NCI-H69 (cell line): ENCODE results near the gene DAW1.
A peak's percentile ranks its signal among the peaks of the same experiment; 100 is the strongest.

Experiments
- DNase-seq: peaks from one replicate; lab custom pipeline; 2025; lab: John Stamatoyannopoulos, UW

The DAW1 gene

DNA sequence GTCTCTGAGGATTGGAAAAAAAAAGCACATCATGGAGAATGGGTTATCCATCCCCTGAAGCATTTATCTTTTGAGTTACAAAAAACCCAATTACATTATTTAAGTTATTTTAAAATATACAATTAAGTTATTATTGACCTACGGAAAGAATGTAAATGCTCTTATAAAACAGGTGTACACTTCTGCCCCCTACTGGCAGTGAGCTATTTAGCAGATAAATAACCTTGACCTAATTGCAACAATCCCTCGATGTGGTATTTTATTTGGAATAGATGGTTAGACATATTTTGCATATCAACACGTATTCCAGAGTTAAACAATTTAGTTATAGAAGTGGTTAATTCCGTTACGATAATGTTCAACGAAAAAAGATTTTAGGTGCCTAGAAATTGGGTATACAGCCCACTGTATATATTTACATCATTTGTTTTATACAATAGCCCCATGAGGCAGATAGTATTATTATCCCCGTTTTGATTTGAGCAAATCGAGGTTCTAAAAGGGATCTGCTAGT is 9.1 kb upstream of the DAW1 start:
- DNase-seq = peak; percentile 20

DNA sequence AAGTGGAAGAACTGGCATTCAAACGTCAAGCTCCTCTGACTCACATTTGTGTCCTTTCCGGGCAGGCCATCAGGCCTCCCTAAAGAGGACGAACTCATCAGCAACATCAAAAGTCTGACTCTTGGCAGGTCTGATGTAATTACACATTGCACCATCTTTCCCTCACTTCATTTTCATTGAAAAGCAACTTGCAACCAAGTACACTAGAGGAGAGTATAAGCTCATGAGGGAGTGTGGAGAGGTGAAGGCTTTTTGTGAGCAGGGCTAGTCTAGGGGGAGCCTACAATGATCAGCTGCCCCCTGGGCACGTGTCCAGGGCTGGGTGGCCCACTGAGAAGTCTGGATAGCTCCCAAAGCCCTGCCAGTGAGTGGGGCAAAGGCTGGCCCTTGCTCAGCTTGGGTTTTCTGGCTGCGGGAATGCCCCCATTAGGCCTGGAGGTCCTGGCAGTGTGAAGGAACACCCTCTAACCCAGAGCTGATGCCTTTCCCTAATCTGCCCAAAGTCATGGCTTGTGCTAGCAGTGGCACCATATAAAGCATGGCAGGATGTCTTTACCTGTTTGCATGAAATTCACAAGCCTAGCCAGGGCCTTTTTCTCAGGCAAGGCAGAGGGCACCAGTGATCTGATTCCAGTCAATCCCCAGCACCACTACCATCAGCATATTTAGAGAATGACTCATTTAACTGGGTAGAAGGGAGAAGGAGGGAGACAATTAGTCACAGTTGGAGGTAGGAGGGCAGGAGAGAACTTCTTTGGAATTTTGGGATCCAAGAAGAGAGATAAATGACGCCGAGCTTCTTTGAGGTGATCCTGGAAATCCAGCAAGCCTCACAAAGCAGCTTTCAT is 8.5 kb upstream of the DAW1 start:
- peak; percentile 0 for DNase-seq

- DNase-seq = no peak
Observed at GRCh38 chr2:227864161-227864756, 7.2 kb upstream of the DAW1 start.

GRCh38 chr2:227865291-227865690 is 6.1 kb upstream of the DAW1 start:
- DNase-seq = no peak

DNA sequence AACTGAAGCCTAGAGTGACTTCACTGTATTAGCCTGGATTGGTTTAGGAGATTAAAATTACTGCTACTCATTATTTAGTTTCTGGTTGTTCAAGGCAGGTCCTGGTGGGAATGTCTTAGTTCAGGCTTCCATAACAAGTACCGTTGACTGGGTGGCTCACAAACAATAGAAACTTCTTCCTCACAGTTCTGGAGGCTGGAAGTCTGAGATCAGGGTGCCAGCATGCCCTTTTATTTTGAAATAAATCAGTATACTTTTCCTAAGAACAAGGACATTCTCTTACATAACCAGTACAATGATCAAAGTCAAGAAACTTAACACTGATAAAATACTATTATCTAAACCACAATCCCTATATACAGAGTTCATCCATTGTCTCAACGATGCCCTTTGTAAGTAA is 4.0 kb upstream of the DAW1 start:
- no peak for DNase-seq

- DNase-seq = no peak
Observed at GRCh38 chr2:227870710-227871374, 589 bp upstream of the DAW1 start.

GRCh38 chr2:227872676-227873075 is 1.2 kb downstream of the DAW1 start:
- no peak for DNase-seq

- DNase-seq = no peak
Observed at GRCh38 chr2:227876300-227876801, 4.9 kb downstream of the DAW1 start.

GRCh38 chr2:227877421-227878310 is 6.2 kb downstream of the DAW1 start:
- DNase-seq = no peak

GRCh38 chr2:227880460-227880859 is 9.0 kb downstream of the DAW1 start:
- DNase-seq = no peak

DNA sequence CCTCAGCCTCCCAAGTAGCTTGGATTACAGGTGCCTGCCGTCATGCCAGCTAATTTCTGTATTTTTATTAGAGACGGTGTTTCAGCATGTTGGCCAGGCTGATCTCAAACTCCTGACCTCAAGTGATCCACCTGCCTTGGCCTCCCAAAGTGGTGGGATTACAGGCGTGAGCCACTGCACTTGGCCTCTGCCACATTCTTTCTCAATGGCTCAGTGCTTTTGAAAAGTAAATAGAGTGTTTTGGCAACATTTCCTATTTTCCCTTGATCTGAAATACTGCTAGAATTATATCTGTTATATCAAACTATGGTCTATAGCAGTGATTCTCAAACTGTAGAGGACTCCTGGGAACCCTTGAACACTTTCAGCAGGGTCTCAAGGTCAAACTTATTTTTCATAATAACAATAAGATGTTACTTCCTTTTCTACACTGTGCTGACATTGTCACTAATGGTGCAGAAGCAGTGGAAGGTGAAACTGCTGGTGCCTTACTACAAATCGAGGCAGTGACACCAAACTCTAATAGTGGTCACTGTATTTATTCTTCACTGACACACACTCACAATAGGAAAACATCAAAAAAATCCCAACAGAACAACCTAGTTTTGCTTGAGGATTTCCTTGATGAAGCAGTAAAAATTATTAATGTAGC is 10.6 kb downstream of the DAW1 start:
- DNase-seq = no peak

DNA sequence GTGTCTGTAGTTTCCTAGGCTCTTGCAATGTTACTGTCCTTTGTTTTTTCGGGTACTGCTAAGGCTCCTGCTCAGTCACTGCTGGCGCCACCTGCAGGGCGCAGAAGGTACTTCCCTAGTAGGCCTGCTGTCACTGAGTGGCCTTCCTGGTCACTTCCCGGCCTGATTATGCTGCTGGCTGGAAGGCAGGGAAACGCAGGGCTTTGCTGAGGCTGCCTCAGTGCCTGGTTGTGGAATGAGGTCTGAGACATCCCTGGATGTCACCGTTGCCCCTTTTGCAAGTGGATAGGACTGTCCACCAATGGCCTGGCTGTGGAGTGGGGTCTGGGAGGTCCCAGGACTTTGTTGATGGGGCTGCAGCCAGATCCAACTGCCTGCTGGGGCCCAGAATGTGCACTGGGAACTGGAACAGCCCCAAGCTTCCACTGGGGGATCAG is 13.1 kb downstream of the DAW1 start:
- peak; percentile 38 for DNase-seq

GRCh38 chr2:227886149-227886548 is 14.7 kb downstream of the DAW1 start:
- DNase-seq = no peak

DNA sequence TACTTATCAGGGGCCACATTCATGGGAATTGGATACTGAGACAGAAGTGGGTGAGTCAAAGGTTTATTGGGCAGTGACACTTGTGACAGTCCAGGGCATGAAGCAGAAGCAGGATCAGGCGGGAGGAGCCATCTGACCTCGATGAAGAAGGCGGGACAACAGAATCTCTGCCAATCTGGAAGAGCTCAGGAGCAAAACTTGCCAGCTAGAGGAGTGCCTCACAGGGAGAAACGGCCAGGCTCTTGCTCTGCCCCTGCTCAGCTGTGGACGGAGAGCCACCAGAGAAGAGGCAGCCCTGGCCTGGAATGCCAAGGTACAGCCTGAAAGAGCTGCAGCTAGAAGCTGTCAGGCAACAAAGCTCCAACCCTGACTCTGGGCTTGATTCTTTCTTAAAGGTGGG is 16.9 kb downstream of the DAW1 start:
- DNase-seq = no peak

- DNase-seq = no peak
Observed at GRCh38 chr2:227889336-227889735, 17.9 kb downstream of the DAW1 start.

- DNase-seq = peak; percentile 47
Observed at GRCh38 chr2:227890495-227891079, 19.2 kb downstream of the DAW1 start.

DNA sequence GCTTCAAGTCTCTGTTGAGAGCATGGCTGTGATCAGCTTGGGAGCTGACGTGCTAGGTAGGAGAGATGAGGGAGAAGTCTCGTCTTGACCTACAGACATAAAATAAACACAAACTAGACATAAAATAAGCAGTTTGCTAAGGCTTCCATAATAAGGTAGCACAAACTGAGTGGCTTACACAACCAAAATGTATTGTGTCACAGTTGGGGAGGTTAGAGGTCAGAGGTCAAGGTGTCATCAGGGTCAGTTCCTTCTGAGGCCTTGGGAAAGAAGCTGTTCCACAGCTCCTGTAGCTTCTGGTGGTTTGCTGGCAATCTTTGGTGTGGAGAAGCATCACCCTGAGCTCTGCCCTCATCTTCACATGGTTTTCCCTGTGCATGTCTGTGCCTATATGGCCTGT is 20.2 kb downstream of the DAW1 start:
- DNase-seq = no peak

DNA sequence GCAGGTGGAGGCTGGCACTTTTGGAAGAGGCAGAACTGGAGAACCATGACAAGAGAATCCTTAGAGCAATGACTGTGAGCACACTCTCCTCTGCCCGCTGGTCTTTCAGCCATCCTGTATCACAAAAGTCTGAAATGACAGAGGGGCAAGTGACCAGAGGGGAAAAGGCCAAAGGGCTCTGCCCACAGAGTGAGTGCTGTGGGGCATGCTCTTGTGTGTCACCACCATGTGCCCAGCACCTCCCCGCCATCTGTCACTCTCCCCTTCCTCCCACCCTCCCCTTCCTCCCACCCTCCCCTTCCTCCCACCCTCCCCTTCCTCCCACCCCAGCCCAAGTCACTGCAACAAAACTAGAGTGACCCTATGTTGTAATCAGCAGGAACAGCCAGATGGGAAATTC is 31.9 kb downstream of the DAW1 start:
- no peak for DNase-seq

GRCh38 chr2:227906991-227907390 is 35.6 kb downstream of the DAW1 start:
- no peak for DNase-seq

DNA sequence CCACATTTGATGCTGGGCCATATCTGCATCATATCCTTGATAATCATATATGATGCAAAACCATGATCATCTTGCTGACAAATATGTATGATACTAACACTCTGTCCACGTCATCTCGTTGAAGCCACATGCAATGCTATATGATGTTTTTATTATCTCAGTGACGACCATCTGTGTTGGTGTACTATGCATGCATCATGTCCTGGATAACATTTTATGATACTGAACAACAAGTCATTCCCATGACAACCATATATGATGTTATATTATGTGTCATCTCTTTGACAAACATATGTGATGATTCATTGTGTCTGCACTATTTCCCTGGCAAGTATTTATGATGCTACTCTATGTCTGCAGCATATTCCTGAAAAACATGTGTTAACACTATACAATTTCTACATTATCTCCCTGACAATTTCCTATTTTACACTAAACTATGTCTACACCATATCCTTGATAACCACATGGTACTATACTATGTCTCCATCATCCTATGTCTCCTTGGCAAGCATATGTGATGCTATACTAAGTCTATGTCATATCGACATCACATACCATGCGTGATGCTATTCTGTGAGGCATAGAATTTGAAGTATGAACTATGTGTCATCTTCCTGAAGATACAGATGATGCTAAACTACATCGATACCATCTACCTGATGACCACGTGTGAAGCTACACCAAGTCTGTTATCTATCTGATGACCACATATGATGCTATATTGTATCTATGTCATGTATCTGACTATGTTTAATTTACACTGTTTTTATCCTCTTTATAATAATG is 37.0 kb downstream of the DAW1 start:
- no peak for DNase-seq
